Measurements from ENCODE around the gene ACSL5.
"Not testable (repeated sequence)": the region's sequence is repeated elsewhere in the genome, so short reads cannot be mapped to it uniquely, and the experiment has no call there.

ACSL5 gene

GRCh38 chr10:112426111-112426510 is 52.2 kb downstream of the ACSL5 start:
- DNase-seq: peak in 1 of 2 experiments; percentile 46

GRCh38 chr10:112429147-112429546 is 55.2 kb downstream of the ACSL5 start:
- DNase-seq: no peak

GRCh38 chr10:112429654-112430230 is 55.8 kb downstream of the ACSL5 start:
- no peak for DNase-seq

GRCh38 chr10:112433136-112433535 is 59.2 kb downstream of the ACSL5 start:
- no peak for DNase-seq

GRCh38 chr10:112434988-112435619 is 61.2 kb downstream of the ACSL5 start:
- peak in 1 of 2 experiments; percentile 2 for DNase-seq

GRCh38 chr10:112438356-112438755 is 64.4 kb downstream of the ACSL5 start:
- DNase-seq: no peak

- DNase-seq: no peak
Measured at GRCh38 chr10:112441520-112441919, 67.6 kb downstream of the ACSL5 start.

GRCh38 chr10:112442063-112442462 is 68.1 kb downstream of the ACSL5 start:
- DNase-seq: no peak

GRCh38 chr10:112446055-112446854 is 72.3 kb downstream of the ACSL5 start:
- DNase-seq: no peak

GRCh38 chr10:112446855-112447619 is 73.1 kb downstream of the ACSL5 start, which contains the start of the genes VTI1A and ZDHHC6:
Gene VTI1A (plus strand): TSS chr10:112447215. CDS start chr10:112447374, 159 bp downstream.
Gene ZDHHC6 (minus strand): TSS chr10:112446914. CDS start chr10:112445436, 1,478 bp downstream.
- peak; percentile 67 to 68 for DNase-seq

GRCh38 chr10:112447620-112447928 is 73.7 kb downstream of the ACSL5 start:
- DNase-seq: no peak

- no peak for DNase-seq
Measured at GRCh38 chr10:112448888-112449287, 75.0 kb downstream of the ACSL5 start.

- no peak for DNase-seq
Measured at GRCh38 chr10:112454910-112455779, 81.2 kb downstream of the ACSL5 start.

- no peak for DNase-seq
Measured at GRCh38 chr10:112456533-112456932, 82.6 kb downstream of the ACSL5 start.

- no peak for DNase-seq
Measured at GRCh38 chr10:112460366-112460765, 86.5 kb downstream of the ACSL5 start.

GRCh38 chr10:112461029-112461887 is 87.3 kb downstream of the ACSL5 start:
- no peak for DNase-seq

- DNase-seq: not testable (repeated sequence)
Measured at GRCh38 chr10:112464074-112464473, 90.2 kb downstream of the ACSL5 start.

GRCh38 chr10:112465299-112465883 is 91.5 kb downstream of the ACSL5 start:
- DNase-seq: no peak

GRCh38 chr10:112466802-112467201 is 92.9 kb downstream of the ACSL5 start:
- DNase-seq: no peak

- DNase-seq: no peak
Measured at GRCh38 chr10:112467541-112468075, 93.7 kb downstream of the ACSL5 start.

Data from NCI-H446 (cell line).